ENCODE results near the gene FIGN. TPM values are rescaled to one million over a fixed set of nuclear protein-coding genes. Genes with fewer than 3 reads are reported as not detected.

Gene FIGN
- total RNA-seq, 1 experiment from 2014 or later: 3.7 TPM

- DNase-seq (ENCODE audit: low spot score): no peak
- in situ Hi-C loops (cut with HindIII; ENCODE audit: low sequenced_read_pairs): no loop called here
Observed at GRCh38 chr2:163715668-163716067, 20.1 kb downstream of the FIGN start.

- in situ Hi-C loops (cut with HindIII; ENCODE audit: low sequenced_read_pairs): no loop called here
- no peak for DNase-seq (ENCODE audit: low spot score)
Observed at GRCh38 chr2:163715199-163715598, 20.6 kb downstream of the FIGN start.

- in situ Hi-C loops (cut with HindIII; ENCODE audit: low sequenced_read_pairs): no loop called here
Observed at GRCh38 chr2:163713534-163714311, 22.1 kb downstream of the FIGN start.

GRCh38 chr2:163711699-163712098, 24.1 kb downstream of the FIGN start:
- in situ Hi-C loops (cut with HindIII; ENCODE audit: low sequenced_read_pairs): no loop called here
- no peak for DNase-seq (ENCODE audit: low spot score)

More at GRCh38 chr2:163713534-163714311, 22.1 kb downstream of the FIGN start:
- DNase-seq (ENCODE audit: low spot score): peak; percentile 38

GRCh38 chr2:163711258-163711657, 24.6 kb downstream of the FIGN start:
- in situ Hi-C loops (cut with HindIII; ENCODE audit: low sequenced_read_pairs): no loop called here
- DNase-seq (ENCODE audit: low spot score): no peak

- in situ Hi-C loops (cut with HindIII; ENCODE audit: low sequenced_read_pairs): no loop called here
Observed at GRCh38 chr2:163709270-163709669, 26.5 kb downstream of the FIGN start.

GRCh38 chr2:163708265-163708664, 27.5 kb downstream of the FIGN start:
- in situ Hi-C loops (cut with HindIII; ENCODE audit: low sequenced_read_pairs): no loop called here
- no peak for DNase-seq (ENCODE audit: low spot score)

More at GRCh38 chr2:163709270-163709669, 26.5 kb downstream of the FIGN start:
- no peak for DNase-seq (ENCODE audit: low spot score)

GRCh38 chr2:163703386-163703785, 32.4 kb downstream of the FIGN start:
- in situ Hi-C loops (cut with HindIII; ENCODE audit: low sequenced_read_pairs): no loop called here
- peak; percentile 43 for DNase-seq (ENCODE audit: low spot score)

GRCh38 chr2:163701399-163702195, 34.2 kb downstream of the FIGN start:
- DNase-seq (ENCODE audit: low spot score): no peak
- in situ Hi-C loops (cut with HindIII; ENCODE audit: low sequenced_read_pairs): no loop called here

- in situ Hi-C loops (cut with HindIII; ENCODE audit: low sequenced_read_pairs): no loop called here
- DNase-seq (ENCODE audit: low spot score): no peak
Observed at GRCh38 chr2:163698857-163699256, 37.0 kb downstream of the FIGN start.

GRCh38 chr2:163697846-163698637, 37.8 kb downstream of the FIGN start:
- no peak for DNase-seq (ENCODE audit: low spot score)
- in situ Hi-C loops (cut with HindIII; ENCODE audit: low sequenced_read_pairs): no loop called here

- in situ Hi-C loops (cut with HindIII; ENCODE audit: low sequenced_read_pairs): no loop called here
- no peak for DNase-seq (ENCODE audit: low spot score)
Observed at GRCh38 chr2:163697429-163697828, 38.4 kb downstream of the FIGN start.

- no peak for DNase-seq (ENCODE audit: low spot score)
- in situ Hi-C loops (cut with HindIII; ENCODE audit: low sequenced_read_pairs): no loop called here
Observed at GRCh38 chr2:163693484-163693883, 42.3 kb downstream of the FIGN start.

GRCh38 chr2:163692611-163693482, 43.0 kb downstream of the FIGN start:
- DNase-seq (ENCODE audit: low spot score): no peak
- in situ Hi-C loops (cut with HindIII; ENCODE audit: low sequenced_read_pairs): no loop called here

GRCh38 chr2:163692081-163692480, 43.7 kb downstream of the FIGN start:
- in situ Hi-C loops (cut with HindIII; ENCODE audit: low sequenced_read_pairs): no loop called here
- DNase-seq (ENCODE audit: low spot score): no peak

GRCh38 chr2:163690896-163691295, 44.9 kb downstream of the FIGN start:
- in situ Hi-C loops (cut with HindIII; ENCODE audit: low sequenced_read_pairs): no loop called here

GRCh38 chr2:163687217-163687616, 48.6 kb downstream of the FIGN start:
- DNase-seq (ENCODE audit: low spot score): no peak
- in situ Hi-C loops (cut with HindIII; ENCODE audit: low sequenced_read_pairs): no loop called here

More at GRCh38 chr2:163690896-163691295, 44.9 kb downstream of the FIGN start:
- DNase-seq (ENCODE audit: low spot score): no peak

GRCh38 chr2:163686289-163686688, 49.5 kb downstream of the FIGN start:
- no peak for DNase-seq (ENCODE audit: low spot score)
- in situ Hi-C loops (cut with HindIII; ENCODE audit: low sequenced_read_pairs): no loop called here

GRCh38 chr2:163682695-163683094, 53.1 kb downstream of the FIGN start:
- DNase-seq (ENCODE audit: low spot score): no peak
- in situ Hi-C loops (cut with HindIII; ENCODE audit: low sequenced_read_pairs): no loop called here
